ENCODE results near the gene NEDD8.
A peak's percentile ranks its signal among the peaks of the same experiment; 100 is the strongest.
"Not testable (repeated sequence)": the region's sequence is repeated elsewhere in the genome, so short reads cannot be mapped to it uniquely, and the experiment has no call there.

Gene NEDD8

DNA sequence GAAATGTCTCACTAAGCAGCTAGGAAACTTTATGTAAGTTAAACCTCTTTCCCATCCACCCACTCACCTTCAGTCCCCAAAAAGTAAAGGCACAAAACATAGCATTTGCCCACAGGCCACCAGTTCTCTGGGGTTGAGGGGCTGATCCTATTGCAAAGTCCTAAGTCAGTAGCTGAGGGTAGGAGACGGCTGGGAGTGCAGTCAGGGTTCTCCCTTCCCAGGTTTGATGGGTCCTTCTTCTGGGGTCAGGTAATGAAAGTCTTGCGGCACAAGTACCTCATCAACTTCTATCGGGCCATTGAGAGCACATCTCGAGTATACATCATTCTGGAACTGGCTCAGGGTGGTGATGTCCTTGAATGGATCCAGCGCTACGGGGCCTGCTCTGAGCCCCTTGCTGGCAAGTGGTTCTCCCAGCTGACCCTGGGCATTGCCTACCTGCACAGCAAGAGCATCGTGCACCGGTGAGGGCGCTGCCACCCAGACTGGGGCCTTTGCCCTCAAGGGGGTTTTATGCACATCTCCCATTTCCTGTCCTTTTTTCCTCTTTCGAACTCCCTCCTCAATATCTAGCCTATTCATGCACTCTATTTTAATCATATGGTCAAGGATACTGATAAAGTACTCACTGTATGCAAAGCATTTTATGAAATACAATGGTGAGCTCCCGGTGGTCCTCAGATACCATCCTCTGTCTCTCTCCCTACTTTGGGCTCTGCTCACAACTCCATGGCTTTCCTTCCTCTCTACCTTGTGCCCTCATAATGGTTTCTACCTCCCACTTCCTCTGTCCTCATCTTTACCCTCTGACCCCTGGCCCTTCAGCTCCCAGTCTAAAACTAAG is 25.7 kb downstream of the NEDD8 start:
- Mint-ChIP-seq H3K4me1 (peaks cover 41% of the 10 kb centered on the region), H3K9me3 (peaks cover 9 to 11% of the 10 kb centered on the region in 2 donors), H3K27ac (peak overlapping the region in 1 of 2 donors; percentile 4), H3K27me3 (no peaks in the 10 kb centered on the region), H3K4me3 (no peak overlapping the region)
- no peak for DNase-seq
- ATAC-seq = no peak

DNA sequence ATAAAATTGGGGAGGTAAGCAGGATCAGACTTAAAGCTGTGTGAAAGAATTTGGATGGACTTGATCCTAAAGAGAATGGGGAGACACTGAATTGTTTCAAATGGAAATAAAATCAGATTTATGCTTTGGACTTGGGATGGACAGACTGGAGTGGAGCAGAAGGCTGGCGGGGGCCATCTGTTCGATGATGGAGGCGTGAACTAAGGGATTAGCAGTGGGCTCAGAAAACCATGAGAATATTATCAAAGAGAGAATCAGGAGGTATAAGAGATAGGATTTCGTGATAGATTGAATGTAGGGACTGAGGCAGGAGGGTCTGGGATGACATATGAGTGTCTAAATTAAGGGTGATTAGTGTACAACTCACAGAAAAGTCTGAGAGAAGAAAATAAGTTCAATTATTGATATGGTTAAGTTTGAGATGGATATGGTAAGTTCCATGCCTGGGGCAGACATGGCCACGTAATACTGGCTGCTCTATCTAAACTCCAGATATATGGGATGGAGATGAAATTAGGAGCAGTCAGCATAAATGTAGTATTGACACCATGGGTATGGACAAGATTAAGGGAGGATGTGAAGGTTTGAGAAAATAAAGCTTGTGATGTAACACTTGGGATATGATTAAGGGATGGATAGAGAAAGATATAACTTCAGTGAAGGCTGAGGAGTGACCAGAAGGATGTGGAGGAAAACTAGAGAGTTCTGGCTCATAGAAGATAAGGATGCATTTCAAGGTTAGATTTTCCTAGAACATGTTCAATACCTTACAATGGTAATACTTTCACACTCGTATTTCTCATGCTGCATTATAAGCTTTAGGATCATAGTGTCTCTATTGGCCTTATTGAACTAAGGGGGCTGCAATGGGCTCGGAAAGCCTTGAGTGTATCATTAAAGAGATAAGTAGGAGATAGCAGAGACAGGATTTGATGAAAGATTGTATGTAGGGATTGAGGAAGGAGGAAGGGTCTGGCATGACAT is 27.7 kb downstream of the NEDD8 start:
- Mint-ChIP-seq H3K27ac (peak overlapping the region in 1 of 2 donors; percentile 10), H3K4me3 (no peak overlapping the region), H3K9me3 (peaks cover 13 to 17% of the 10 kb centered on the region in 2 donors), H3K27me3 (no peaks in the 10 kb centered on the region), H3K4me1 (peaks cover 35% of the 10 kb centered on the region)
- ATAC-seq (no peak), DNase-seq (no peak)

GRCh38 chr14:24203249-24203886 is 28.8 kb downstream of the NEDD8 start:
- ATAC-seq, DNase-seq, H3K27me3 Mint-ChIP-seq, H3K27ac Mint-ChIP-seq, H3K4me3 Mint-ChIP-seq: not testable (repeated sequence)
- H3K9me3 Mint-ChIP-seq = peaks cover 13 to 17% of the 10 kb centered on the region in 2 donors
- H3K4me1 Mint-ChIP-seq = peaks cover 46% of the 10 kb centered on the region

DNA sequence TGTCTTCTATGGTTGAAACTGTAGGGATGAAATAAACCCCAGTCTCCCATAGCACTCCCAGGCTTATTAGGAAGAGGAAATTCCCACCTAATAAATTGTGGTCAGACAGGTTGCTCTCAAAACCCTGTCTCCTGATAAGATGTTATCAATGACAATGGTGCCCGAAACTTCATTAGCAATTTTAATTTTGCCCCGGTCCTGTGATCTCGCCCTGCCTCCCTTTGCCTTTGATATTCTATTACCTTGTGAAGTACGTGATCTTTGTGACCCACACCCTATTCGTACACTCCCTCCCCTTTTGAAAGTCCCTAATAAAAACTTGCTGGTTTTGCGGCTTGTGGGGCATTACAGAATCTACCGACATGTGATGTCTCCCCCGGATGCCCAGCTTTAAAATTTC is 29.6 kb downstream of the NEDD8 start:
- peaks cover 42% of the 10 kb centered on the region for H3K4me1 Mint-ChIP-seq
- DNase-seq, H3K27me3 Mint-ChIP-seq, ATAC-seq, H3K27ac Mint-ChIP-seq, H3K4me3 Mint-ChIP-seq: not testable (repeated sequence)
- peaks cover 13 to 17% of the 10 kb centered on the region in 2 donors for H3K9me3 Mint-ChIP-seq

- Mint-ChIP-seq H3K4me3 (peak overlapping the region in 1 of 2 donors; percentile 2), H3K9me3 (peaks cover 13 to 17% of the 10 kb centered on the region in 2 donors), H3K27me3 (no peaks in the 10 kb centered on the region), H3K4me1 (peaks cover 51% of the 10 kb centered on the region), H3K27ac (peak overlapping the region in 1 of 2 donors; percentile 42)
- DNase-seq = no peak
- no peak for ATAC-seq
These were observed 33.2 kb downstream of the NEDD8 start for GRCh38 chr14:24198814-24199524.

DNA sequence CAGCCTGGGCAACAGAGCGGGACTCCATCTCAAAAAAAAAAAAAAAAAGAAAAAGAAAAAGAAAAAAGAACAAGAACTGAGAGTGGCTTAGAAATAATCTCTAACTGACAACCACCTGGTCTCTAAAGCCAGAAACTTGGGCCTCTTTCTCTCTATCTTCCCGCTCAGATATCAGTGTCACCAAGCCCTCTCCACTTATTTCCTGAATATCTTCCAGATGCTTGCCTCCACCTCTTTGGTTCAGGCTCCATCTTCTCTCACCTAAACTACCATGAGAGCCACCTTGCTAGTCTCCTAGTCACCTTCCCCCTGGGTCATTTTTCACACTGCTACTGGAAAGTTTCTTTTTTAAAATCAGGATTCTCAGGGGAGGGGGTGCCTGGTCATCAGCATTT is 35.1 kb downstream of the NEDD8 start:
- ATAC-seq = no peak
- peaks cover 66% of the 10 kb centered on the region for H3K4me1 Mint-ChIP-seq

GRCh38 chr14:24196071-24197055 is 35.8 kb downstream of the NEDD8 start:
- ATAC-seq (no peak), DNase-seq (no peak)
- peaks cover 3 to 4% of the 10 kb centered on the region in 2 donors for H3K9me3 Mint-ChIP-seq
- peak overlapping the region; percentile 99 to 100 for H3K27ac Mint-ChIP-seq
- H3K4me3 Mint-ChIP-seq = peak overlapping the region; percentile 94 to 98
- no peaks in the 10 kb centered on the region for H3K27me3 Mint-ChIP-seq
- H3K4me1 Mint-ChIP-seq = peaks cover 69% of the 10 kb centered on the region

More for the DNA sequence above, 35.1 kb downstream of the NEDD8 start:
- Mint-ChIP-seq H3K27me3 (no peaks in the 10 kb centered on the region), H3K9me3 (peaks cover 6 to 9% of the 10 kb centered on the region in 2 donors), H3K27ac (peak overlapping the region in 1 of 2 donors; percentile 77), H3K4me3 (peak overlapping the region; percentile 94 to 98)
- DNase-seq = no peak

DNA sequence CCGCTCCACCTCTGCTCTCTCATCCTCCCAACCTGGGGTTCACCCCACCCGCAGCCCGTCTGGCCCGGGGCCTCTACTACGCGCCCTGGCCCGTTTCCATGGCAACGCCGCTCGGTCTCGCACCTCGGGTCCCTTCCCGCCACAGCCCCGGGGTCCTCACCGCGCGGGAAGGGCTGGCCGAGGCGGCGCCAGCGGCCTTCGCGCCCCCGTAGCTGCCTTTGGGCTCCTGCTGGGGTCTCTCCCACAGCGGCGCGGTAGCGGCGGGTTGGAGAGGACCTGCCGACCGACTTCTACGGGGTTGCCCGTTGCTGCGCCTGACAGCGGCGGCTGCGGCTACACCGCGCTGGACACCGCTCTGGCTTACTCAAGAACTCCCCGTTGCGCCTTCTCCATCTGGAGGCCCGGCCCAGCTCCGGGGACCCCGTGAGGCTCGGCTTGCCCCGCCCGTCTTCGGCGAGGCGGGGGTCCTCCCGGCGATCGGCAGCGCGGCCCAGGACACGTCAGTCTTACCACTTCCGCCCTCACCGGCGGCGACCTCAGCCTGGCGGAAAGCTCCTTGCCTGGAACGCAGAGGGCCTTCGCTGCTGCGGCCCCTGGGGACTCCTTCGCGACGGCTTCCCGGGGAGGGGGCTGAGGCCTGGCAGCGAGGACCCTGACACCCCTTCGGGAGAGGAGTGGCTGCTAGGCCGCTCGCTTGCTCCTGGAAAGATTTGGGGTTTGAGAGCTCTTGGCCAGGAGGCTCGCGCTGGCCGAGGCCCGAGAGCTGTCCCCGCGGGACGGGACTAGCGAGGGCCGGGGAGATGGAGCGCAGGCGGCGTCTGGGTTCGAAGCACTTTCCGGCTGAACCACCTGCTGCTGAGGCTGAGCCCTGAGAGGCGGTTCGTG is 36.7 kb downstream of the NEDD8 start, which contains the start of gene TM9SF1:
TSS of gene TM9SF1 (minus strand) at position 256 of the 885 bp plus-strand sequence. CDS start 422 bp downstream, outside the sequence.
- ATAC-seq = peak; percentile 95
- DNase-seq = peak; percentile 86 to 90
- Mint-ChIP-seq H3K27me3 (no peaks in the 10 kb centered on the region), H3K9me3 (no peaks in the 10 kb centered on the region), H3K4me3 (peak within 1 kb of the TSS; percentile 94 to 98), H3K27ac (peak within 1 kb of the TSS; percentile 99 to 100), H3K4me1 (peaks cover 67% of the 10 kb centered on the region)

GRCh38 chr14:24194873-24195185 is 37.3 kb downstream of the NEDD8 start:
- Mint-ChIP-seq H3K4me1 (peaks cover 72% of the 10 kb centered on the region), H3K4me3 (peak overlapping the region; percentile 94 to 98), H3K27me3 (no peaks in the 10 kb centered on the region), H3K9me3 (no peaks in the 10 kb centered on the region), H3K27ac (peak overlapping the region; percentile 78 to 100)
- ATAC-seq (no peak), DNase-seq (no peak)

DNA sequence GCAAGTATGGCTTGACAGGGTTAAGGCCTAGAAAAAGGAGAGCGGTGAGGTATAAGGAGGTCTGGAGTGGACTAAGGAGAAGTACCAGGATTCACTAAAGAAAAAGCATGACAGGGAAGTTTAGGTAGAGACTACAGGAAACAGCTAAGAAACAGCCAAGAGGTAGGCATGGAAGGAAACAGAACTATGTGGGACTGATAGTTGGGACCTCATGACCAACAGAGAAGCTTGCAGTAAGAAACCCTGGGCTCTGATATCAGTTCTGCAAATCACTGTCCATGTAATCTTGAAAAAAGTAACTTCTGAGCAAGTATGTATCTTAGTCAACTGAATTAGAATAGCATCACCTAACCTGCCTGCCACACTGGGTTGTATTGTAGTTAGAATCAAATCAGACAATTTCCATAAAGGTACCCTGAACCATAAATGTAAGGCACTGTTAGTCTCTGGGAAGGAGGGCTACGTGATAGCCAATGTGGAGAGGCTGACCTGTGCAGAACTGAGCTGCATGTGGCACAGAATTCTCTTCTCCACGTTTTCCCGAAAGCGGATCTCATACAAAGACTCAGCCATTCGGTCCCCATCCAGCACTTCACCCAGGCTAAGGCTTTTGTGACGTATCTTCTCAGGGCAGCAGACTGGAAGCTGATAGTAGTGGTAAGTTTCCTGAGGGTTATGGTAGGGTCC is 37.8 kb downstream of the NEDD8 start:
- ATAC-seq (no peak), DNase-seq (no peak)
- H3K9me3 Mint-ChIP-seq = no peaks in the 10 kb centered on the region
- peak overlapping the region in 1 of 2 donors; percentile 78 for H3K27ac Mint-ChIP-seq
- no peaks in the 10 kb centered on the region for H3K27me3 Mint-ChIP-seq
- peaks cover 72% of the 10 kb centered on the region for H3K4me1 Mint-ChIP-seq
- peak overlapping the region; percentile 94 to 98 for H3K4me3 Mint-ChIP-seq

DNA sequence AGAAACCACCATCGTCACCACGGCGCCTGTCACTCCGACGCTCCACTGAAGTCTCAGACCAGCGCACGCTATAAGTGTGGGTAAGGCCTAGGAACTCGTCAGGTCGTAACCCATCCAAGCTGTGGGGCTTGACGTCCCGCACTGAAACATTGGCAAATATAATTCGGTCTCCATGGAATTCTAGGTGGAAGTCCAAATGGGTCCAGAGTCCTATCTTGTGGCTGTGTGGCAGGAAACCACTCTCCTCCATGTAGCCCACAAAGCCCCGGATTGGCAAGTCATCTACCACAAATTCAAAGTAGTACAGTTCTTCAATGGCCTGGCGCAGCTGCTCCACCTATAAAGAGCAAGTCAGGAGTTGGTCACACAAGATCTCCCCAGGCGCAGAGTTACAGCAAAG is 39.2 kb downstream of the NEDD8 start:
- no peak for DNase-seq
- Mint-ChIP-seq H3K4me3 (no peak overlapping the region), H3K4me1 (peaks cover 74% of the 10 kb centered on the region), H3K27ac (peak overlapping the region in 1 of 2 donors; percentile 65), H3K27me3 (no peaks in the 10 kb centered on the region), H3K9me3 (no peaks in the 10 kb centered on the region)
- ATAC-seq = no peak

DNA sequence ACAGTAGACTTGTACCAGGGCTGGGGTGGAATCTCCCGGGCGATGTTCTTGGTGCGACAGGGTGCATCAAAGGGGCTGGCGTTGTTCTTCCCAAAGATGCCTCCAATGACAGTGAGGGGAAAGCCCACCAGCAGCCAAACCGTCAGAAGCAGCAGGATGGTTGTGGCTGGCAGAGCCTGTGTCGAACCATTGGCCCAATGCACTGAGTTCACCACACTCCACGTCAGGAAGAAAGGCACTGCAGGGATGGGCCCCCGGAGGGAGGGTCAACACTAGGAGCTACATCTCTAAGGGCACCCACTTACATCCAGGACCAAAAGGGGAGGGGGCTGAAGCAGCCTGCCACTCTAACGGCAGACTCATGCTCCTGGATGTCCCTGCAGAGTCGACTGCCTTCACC is 41.8 kb downstream of the NEDD8 start:
- peak overlapping the region in 1 of 2 donors; percentile 79 for H3K27ac Mint-ChIP-seq
- no peak overlapping the region for H3K4me3 Mint-ChIP-seq
- peaks cover 72% of the 10 kb centered on the region for H3K4me1 Mint-ChIP-seq
- H3K9me3 Mint-ChIP-seq = no peaks in the 10 kb centered on the region
- DNase-seq = no peak
- no peaks in the 10 kb centered on the region for H3K27me3 Mint-ChIP-seq
- ATAC-seq = no peak
